Endothelial cell (in vitro differentiated cells): Measurements from ENCODE around the gene HAGH. TPM values are rescaled to one million over a fixed set of nuclear protein-coding genes. Genes with fewer than 3 reads are reported as not detected.
A peak's percentile ranks its signal among the peaks of the same experiment; 100 is the strongest.

Source experiments
- DNase-seq: peaks from one replicate; pipeline ENCODE4 v3.0.0; 2021; ENCODE audit warnings: low spot score
- H3K27ac Mint-ChIP-seq: one replicate; pipeline ENCODE4 v1.8.0; 2021; ENCODE audit warnings: mixed read lengths, inconsistent platforms; ENCODE audit not compliant: unreplicated experiment
- H3K27me3 Mint-ChIP-seq: one replicate; pipeline ENCODE4 v1.8.0; 2021; ENCODE audit warnings: mild to moderate bottlenecking, moderate library complexity, mixed read lengths, inconsistent platforms; ENCODE audit not compliant: unreplicated experiment
- H3K36me3 Mint-ChIP-seq: one replicate; pipeline ENCODE4 v1.8.0; 2021; ENCODE audit warnings: mild to moderate bottlenecking, low read depth, mixed read lengths, inconsistent platforms; ENCODE audit not compliant: unreplicated experiment
- H3K4me1 Mint-ChIP-seq: one replicate; pipeline ENCODE4 v1.8.0; 2021; ENCODE audit warnings: mild to moderate bottlenecking, mixed read lengths, inconsistent platforms; ENCODE audit not compliant: unreplicated experiment
- H3K4me3 Mint-ChIP-seq: one replicate; pipeline ENCODE4 v1.8.0; 2021; ENCODE audit warnings: mild to moderate bottlenecking, mixed read lengths, inconsistent platforms; ENCODE audit not compliant: unreplicated experiment
- H3K9me3 Mint-ChIP-seq: one replicate; pipeline ENCODE4 v1.8.0; 2021; ENCODE audit warnings: mixed read lengths, inconsistent platforms; ENCODE audit not compliant: unreplicated experiment
- total RNA-seq: library from RNA; stranded (reverse); fragmentation: NEBNext Ultra II Directional; extraction: Animal tissue kit (Norgen Biotek cat#: 25700); gene quantifications from one replicate; pipeline ENCODE4 v1.2.1, GENCODE V29; 2021; ENCODE audit not compliant: unreplicated experiment
- TF ChIP-seq, protein P1 (sequence below): fragments of 200-600 bp; sonication (generic); IDR thresholded peaks from one replicate; pipeline ENCODE4 v1.5.0; 2021; ENCODE audit warnings: antibody characterized with exemption; ENCODE audit not compliant: unreplicated experiment

Gene HAGH
- total RNA-seq, 1 donor from 2014 or later, result 44.8 TPM

DNA sequence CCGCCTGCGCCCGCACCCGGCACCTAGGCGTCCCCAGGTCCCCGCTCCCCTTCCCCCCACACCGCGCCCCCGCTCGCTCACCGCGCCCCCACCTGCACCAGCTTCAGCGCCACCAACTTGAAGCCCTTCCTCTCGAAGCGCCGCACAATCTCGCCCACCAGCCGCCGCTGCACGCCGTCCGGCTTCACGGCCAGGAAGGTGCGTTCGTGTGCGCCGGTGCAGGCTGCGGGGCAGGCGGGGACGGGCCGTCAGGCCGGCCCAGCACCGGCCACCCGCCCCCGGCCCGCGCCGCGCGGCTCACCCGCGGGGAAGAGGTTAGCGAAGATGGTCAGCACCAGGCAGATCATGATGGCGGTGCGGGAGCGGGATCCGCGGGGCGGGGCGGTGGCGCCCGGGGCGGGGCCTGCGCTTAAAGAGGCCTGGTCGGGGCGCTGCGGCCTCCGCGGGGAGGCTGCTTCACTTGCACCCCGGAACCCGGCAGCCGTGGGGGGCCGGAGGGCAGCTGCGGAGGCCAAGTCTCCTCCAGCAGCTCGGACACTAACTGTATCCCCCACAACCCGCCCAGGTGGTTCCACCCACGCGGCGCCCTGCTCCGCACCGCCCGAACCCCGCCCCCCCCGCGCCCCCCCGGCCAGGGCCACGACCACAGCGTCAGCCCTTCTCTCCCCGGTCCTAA lies 55.3 kb downstream of the HAGH start, which contains the start of gene NME3:
TSS of gene NME3 (minus strand) at position 356 of the 676 bp plus-strand sequence. CDS start at position 347, 9 bp downstream.
- H3K4me3 Mint-ChIP-seq, result peak within 1 kb of the TSS; percentile 97
- H3K4me1 Mint-ChIP-seq, result peaks cover 10% of the 10 kb centered on the region
- H3K36me3 Mint-ChIP-seq, result peaks cover 5% of the 10 kb centered on the region
- H3K27ac Mint-ChIP-seq, result peak within 1 kb of the TSS; percentile 90
- TF ChIP-seq, protein P1, sequence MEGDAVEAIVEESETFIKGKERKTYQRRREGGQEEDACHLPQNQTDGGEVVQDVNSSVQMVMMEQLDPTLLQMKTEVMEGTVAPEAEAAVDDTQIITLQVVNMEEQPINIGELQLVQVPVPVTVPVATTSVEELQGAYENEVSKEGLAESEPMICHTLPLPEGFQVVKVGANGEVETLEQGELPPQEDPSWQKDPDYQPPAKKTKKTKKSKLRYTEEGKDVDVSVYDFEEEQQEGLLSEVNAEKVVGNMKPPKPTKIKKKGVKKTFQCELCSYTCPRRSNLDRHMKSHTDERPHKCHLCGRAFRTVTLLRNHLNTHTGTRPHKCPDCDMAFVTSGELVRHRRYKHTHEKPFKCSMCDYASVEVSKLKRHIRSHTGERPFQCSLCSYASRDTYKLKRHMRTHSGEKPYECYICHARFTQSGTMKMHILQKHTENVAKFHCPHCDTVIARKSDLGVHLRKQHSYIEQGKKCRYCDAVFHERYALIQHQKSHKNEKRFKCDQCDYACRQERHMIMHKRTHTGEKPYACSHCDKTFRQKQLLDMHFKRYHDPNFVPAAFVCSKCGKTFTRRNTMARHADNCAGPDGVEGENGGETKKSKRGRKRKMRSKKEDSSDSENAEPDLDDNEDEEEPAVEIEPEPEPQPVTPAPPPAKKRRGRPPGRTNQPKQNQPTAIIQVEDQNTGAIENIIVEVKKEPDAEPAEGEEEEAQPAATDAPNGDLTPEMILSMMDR, result no peak
- peaks cover 15% of the 10 kb centered on the region for H3K27me3 Mint-ChIP-seq
- peak; percentile 64 for DNase-seq
- H3K9me3 Mint-ChIP-seq, result no peaks in the 10 kb centered on the region

DNA sequence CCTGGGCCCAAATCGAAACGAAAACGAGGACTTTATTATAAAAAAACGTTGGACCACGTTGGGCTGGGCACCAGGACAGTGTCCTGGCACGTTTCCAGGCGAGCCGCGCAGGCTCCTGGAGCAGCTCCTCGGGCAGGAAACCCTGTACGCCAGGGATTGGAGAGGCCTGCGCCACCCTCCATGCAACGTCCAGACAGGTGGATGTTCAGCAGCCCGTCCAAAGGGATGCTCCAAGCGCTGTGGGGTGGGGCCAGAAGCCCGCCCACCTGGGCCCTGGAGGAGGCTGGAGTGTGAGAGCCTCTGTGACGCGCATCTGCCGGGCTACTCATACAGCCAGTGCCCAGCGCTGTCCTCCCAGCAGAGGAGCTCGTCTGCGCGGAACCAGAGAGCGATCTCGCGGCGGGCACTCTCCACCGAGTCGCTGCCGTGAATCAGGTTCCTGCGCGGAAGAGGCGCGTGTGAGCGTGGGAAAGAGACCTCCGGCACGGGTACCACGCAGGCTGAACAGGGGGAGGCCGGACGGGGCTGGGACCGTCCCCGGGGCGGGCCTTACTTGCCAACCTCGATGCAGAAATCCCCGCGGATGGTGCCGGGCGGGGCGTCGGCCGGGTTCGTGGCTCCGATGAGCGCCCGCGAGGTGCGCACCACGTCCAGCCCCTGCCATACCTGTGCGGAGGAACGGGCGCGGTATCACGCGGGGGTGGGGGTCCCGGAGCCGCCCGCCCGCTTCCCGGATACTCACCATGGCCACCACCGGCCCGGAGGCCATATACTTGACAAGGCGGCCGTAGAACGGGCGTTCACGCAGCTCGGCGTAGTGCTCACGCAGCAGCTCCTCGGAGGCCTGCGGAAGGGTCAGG lies 56.1 kb downstream of the HAGH start:
- DNase-seq, result no peak
- H3K4me3 Mint-ChIP-seq, result peak overlapping the region; percentile 92
- peaks cover 15% of the 10 kb centered on the region for H3K27me3 Mint-ChIP-seq
- peaks cover 10% of the 10 kb centered on the region for H3K4me1 Mint-ChIP-seq
- TF ChIP-seq, protein P1, result no peak
- H3K36me3 Mint-ChIP-seq, result peaks cover 5% of the 10 kb centered on the region
- H3K9me3 Mint-ChIP-seq, result no peaks in the 10 kb centered on the region
- H3K27ac Mint-ChIP-seq, result no peak overlapping the region

DNA sequence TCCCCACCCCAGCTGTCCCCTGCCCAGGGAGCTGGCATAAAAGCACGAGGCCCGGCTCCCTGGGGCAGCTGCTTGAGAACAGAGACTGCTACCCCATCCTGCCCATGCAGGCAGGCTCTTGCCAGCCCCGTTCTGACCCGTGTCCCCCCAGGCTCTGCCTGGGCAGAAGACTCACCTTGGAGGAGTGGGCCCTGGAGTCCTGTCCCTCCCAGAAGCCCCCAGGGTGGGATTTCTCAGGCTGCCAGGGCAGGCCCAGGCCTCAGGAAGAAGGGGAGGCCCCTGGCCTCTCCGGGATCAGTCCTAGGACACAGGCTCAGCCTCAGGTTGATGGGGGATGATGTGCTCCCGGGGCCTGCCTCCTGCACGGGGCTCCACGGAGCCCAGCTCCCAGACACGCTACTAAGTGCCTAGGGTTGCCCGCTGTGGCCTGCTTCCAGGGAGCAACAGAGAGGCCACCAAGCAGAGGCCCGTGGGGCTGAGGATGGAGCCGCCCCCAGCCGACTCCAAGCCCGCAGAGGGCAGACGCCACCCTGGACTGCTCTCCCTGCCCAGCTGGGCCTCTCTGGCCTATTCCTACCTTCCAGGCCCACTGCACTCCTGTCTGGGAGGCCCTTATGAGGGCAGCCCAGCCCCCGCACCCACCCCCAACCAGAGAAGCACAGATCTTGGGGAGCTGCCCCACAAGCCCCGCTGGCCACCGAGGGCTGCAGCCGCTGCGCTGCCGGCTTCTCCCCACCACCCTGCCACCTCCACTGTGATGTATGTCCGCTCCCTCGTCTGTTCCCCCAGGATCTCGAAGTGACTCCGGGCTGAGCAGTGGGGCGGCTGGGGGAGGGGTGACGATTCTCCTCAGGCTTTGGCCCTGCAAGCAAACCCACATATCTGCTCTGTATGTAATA lies 57.0 kb downstream of the HAGH start:
- H3K36me3 Mint-ChIP-seq, result peaks cover 7% of the 10 kb centered on the region
- no peak for DNase-seq

DNA sequence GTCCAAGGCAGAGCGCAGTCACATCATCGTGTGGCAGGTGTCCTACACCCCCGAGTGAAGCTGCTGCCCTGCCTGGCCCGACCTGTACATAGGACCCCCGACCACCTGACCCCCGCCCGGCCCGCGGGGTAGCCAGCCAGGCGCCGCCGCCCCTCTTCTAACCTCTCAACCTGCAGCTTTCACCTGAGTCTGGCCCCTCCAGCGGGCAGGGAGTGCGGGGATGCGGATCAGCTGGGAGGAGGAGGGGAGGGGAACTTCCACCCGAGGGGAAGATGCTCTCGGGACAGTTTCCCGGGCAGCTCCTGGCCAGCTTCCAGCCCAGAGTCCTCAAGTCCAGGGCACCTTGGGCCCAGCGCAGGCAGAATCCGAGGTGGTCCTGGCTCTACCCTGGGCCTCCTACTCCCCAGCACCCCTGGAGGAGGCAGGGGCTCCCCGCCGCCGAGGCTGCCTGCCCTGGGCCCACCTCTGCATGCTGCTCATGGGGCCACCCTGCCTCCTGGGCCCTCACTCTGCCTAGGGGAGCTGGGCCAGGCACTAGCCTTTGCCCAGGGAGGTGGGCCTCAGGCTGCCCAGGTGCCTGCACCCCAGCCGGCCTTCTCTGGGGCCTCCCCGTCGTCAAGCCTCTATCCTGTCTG lies 57.7 kb downstream of the HAGH start:
- TF ChIP-seq, protein P1, result no peak
- Mint-ChIP-seq H3K4me3 (no peak overlapping the region), H3K27ac (no peak overlapping the region), H3K36me3 (peaks cover 7% of the 10 kb centered on the region), H3K4me1 (peaks cover 9% of the 10 kb centered on the region), H3K27me3 (peaks cover 15% of the 10 kb centered on the region), H3K9me3 (no peaks in the 10 kb centered on the region)
- no peak for DNase-seq

More for the DNA sequence above, 57.0 kb downstream of the HAGH start:
- peaks cover 15% of the 10 kb centered on the region for H3K27me3 Mint-ChIP-seq
- H3K4me3 Mint-ChIP-seq, result peak overlapping the region; percentile 37
- no peaks in the 10 kb centered on the region for H3K9me3 Mint-ChIP-seq
- TF ChIP-seq, protein P1, result no peak
- peaks cover 10% of the 10 kb centered on the region for H3K4me1 Mint-ChIP-seq
- H3K27ac Mint-ChIP-seq, result no peak overlapping the region
